ENCODE results near the gene PGAP1. TPM values are rescaled to one million over a fixed set of nuclear protein-coding genes. Genes with fewer than 3 reads are reported as not detected.
"Not testable (repeated sequence)": the region's sequence is repeated elsewhere in the genome, so short reads cannot be mapped to it uniquely, and the experiment has no call there.

PGAP1 gene
- total RNA-seq, 1 experiment from 2014 or later, result 4.1 TPM

GRCh38 chr2:196951973-196952372 is 25.5 kb upstream of the PGAP1 start:
- DNase-seq (ENCODE audit: low spot score), result no peak

GRCh38 chr2:196949116-196949515 is 22.6 kb upstream of the PGAP1 start:
- no peak for DNase-seq (ENCODE audit: low spot score)

- DNase-seq (ENCODE audit: low spot score), result no peak
Observed at GRCh38 chr2:196944570-196944969, 18.1 kb upstream of the PGAP1 start.

GRCh38 chr2:196941398-196942078 is 15.0 kb upstream of the PGAP1 start:
- DNase-seq (ENCODE audit: low spot score), result no peak

GRCh38 chr2:196939371-196939770 is 12.9 kb upstream of the PGAP1 start:
- peak; percentile 40 for DNase-seq (ENCODE audit: low spot score)

- no peak for DNase-seq (ENCODE audit: low spot score)
Observed at GRCh38 chr2:196935432-196935831, 8.9 kb upstream of the PGAP1 start.

GRCh38 chr2:196934672-196935071 is 8.2 kb upstream of the PGAP1 start:
- DNase-seq (ENCODE audit: low spot score), result no peak

- DNase-seq (ENCODE audit: low spot score), result no peak
Observed at GRCh38 chr2:196931555-196931954, 5.0 kb upstream of the PGAP1 start.

GRCh38 chr2:196927376-196928225 is 1.1 kb upstream of the PGAP1 start:
- DNase-seq (ENCODE audit: low spot score), result peak; percentile 50

- peak; percentile 16 for DNase-seq (ENCODE audit: low spot score)
Observed at GRCh38 chr2:196925768-196926561, 542 bp downstream of the PGAP1 start.

GRCh38 chr2:196925051-196925767 is 1.3 kb downstream of the PGAP1 start:
- DNase-seq (ENCODE audit: low spot score), result no peak

GRCh38 chr2:196924051-196924450 is 2.5 kb downstream of the PGAP1 start:
- no peak for DNase-seq (ENCODE audit: low spot score)

GRCh38 chr2:196918927-196919326 is 7.6 kb downstream of the PGAP1 start:
- no peak for DNase-seq (ENCODE audit: low spot score)

GRCh38 chr2:196917802-196918201 is 8.7 kb downstream of the PGAP1 start:
- DNase-seq (ENCODE audit: low spot score), result no peak

- no peak for DNase-seq (ENCODE audit: low spot score)
Observed at GRCh38 chr2:196915507-196916189, 10.9 kb downstream of the PGAP1 start.

GRCh38 chr2:196914867-196915460 is 11.5 kb downstream of the PGAP1 start:
- no peak for DNase-seq (ENCODE audit: low spot score)

GRCh38 chr2:196913691-196914090 is 12.8 kb downstream of the PGAP1 start:
- DNase-seq (ENCODE audit: low spot score), result no peak

- DNase-seq (ENCODE audit: low spot score), result not testable (repeated sequence)
Observed at GRCh38 chr2:196905365-196905764, 21.1 kb downstream of the PGAP1 start.

GRCh38 chr2:196902828-196903227 is 23.7 kb downstream of the PGAP1 start:
- DNase-seq (ENCODE audit: low spot score), result no peak

GRCh38 chr2:196900843-196901242 is 25.7 kb downstream of the PGAP1 start:
- no peak for DNase-seq (ENCODE audit: low spot score)

- no peak for DNase-seq (ENCODE audit: low spot score)
Observed at GRCh38 chr2:196899976-196900375, 26.5 kb downstream of the PGAP1 start.

Data from A172 (cell line).